Eye (tissue), 1 donor: ENCODE measurements around the gene GUCY2D.

Experiments used
- DNase-seq: peaks from one replicate; pipeline ENCODE4 v3.0.0-alpha.2; 2015

GUCY2D gene

GRCh38 chr17:8068736-8069586 lies 66.5 kb downstream of the GUCY2D start:
- no peak for DNase-seq

DNA sequence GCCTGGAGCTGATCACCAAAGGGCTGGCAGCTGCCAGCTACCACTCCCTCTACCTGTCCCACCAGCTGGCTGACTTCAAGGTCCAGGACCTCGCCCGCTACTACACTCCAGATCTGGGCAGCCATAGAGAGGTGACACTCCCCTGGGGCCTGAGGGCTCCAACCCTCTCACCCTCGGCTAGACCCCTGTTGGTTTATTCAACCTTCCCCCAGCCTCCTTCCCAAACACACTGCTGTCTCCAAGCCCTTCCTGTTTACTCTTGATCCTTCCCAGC lies 67.1 kb downstream of the GUCY2D start:
- DNase-seq, result no peak
